GM12878 (cell line): Measurements from ENCODE around the gene B4GALT4. TPM values are rescaled to one million over a fixed set of nuclear protein-coding genes. Genes with fewer than 3 reads are reported as not detected.

Experiments used
- ATAC-seq: fragments of 200-7000 bp; cut with Tn5 transposase; 3 replicates; pipeline ENCODE4 v1.9.1; 2020; ENCODE audit warnings: mild to moderate bottlenecking, moderate library complexity
- BruUV-seq: library from RNA; stranded (reverse); fragments of 400-500 nt; replicated peaks from 2 replicates; lab custom pipeline; 2021; lab: Mats Ljungman, UMichigan
- CTCF ChIA-PET: fragments of 300-600 bp; sonication (Branson Sonifier 250); formaldehyde crosslinking; extraction: SDS; loops from one replicate; lab custom pipeline; 2021; ENCODE audit warnings: inconsistent platforms; lab: Yijun Ruan, JAX
- POLR2A ChIA-PET: fragments of 350-600 bp; formaldehyde crosslinking; extraction: SDS; loops from one replicate; lab custom pipeline; 2021; ENCODE audit warnings: inconsistent platforms; lab: Charles Lee
- RAD21 ChIA-PET: fragments of 300-600 bp; sonication (Branson Sonifier 250); formaldehyde crosslinking; loops from one replicate; lab custom pipeline; 2023; ENCODE audit warnings: antibody characterized with exemption; ENCODE audit not compliant: unreplicated experiment; lab: Charles Lee
- SMC1A ChIA-PET: fragments of 300-600 bp; sonication (Branson Sonifier 250); formaldehyde crosslinking; loops from one replicate; lab custom pipeline; 2023; ENCODE audit not compliant: unreplicated experiment, uncharacterized antibody; lab: Charles Lee
- DNase-seq: peaks from one replicate; pipeline ENCODE4 v3.0.0-alpha.2; 2011; ENCODE audit warnings: low read depth, low spot score
- FAIRE-seq: peaks from 3 replicates; lab custom pipeline; 2011; peaks lifted over from hg19 to GRCh38; lab: Jason Lieb, UNC
- H2AFZ ChIP-seq: 2 replicates; pipeline ENCODE4 v1.6.0; 2011; ENCODE audit warnings: low read depth, low read length, control low read depth; ENCODE audit not compliant: control insufficient read depth
- H3K27ac ChIP-seq: 2 replicates; pipeline ENCODE4 v1.5.1; 2011; ENCODE audit warnings: control low read depth; ENCODE audit not compliant: control insufficient read depth, insufficient read depth
- H3K27me3 ChIP-seq, 2 experiments: replicated peaks in 1 of 2; 2 replicates each; pipeline versions ENCODE4 v1.6.0 to v1.6.1; 2011; ENCODE audit warnings: low read length in 1 of 2; ENCODE audit not compliant: control insufficient read depth in 2 of 2, insufficient read depth in 2 of 2
- H3K36me3 ChIP-seq, 2 experiments: 2 replicates each; pipeline ENCODE4 v1.5.1; 2011; ENCODE audit warnings: low read length in 1 of 2; ENCODE audit not compliant: control insufficient read depth in 2 of 2, insufficient read depth in 2 of 2
- H3K4me1 ChIP-seq: 2 replicates; pipeline ENCODE4 v1.6.1; 2011; ENCODE audit warnings: mild to moderate bottlenecking, low read length, moderate library complexity, mixed read lengths; ENCODE audit not compliant: control insufficient read depth, insufficient read depth
- H3K4me2 ChIP-seq: 2 replicates; pipeline ENCODE4 v1.6.0; 2011; ENCODE audit warnings: control low read depth; ENCODE audit not compliant: control insufficient read depth, insufficient read depth
- H3K4me3 ChIP-seq: fragments of 200-600 bp; sonication (generic); 2 replicates; pipeline ENCODE4 v1.5.1; 2016
- H3K79me2 ChIP-seq: 2 replicates; pipeline ENCODE4 v1.6.0; 2011; ENCODE audit warnings: low read length; ENCODE audit not compliant: control insufficient read depth, insufficient read depth
- H3K9ac ChIP-seq: 2 replicates; pipeline ENCODE4 v1.8.0; 2011; ENCODE audit warnings: low read length, control low read depth, mixed read lengths; ENCODE audit not compliant: control insufficient read depth, insufficient read depth
- H3K9me3 ChIP-seq: replicated peaks from 3 replicates; pipeline ENCODE4 v1.5.1; 2011; ENCODE audit warnings: mild to moderate bottlenecking, low read length; ENCODE audit not compliant: control insufficient read depth, insufficient read depth
- H4K20me1 ChIP-seq: 2 replicates; pipeline ENCODE4 v1.6.0; 2011; ENCODE audit not compliant: control insufficient read depth, insufficient read depth
- CEBPZ ChIP-seq: fragments of 150-350 bp; IDR thresholded peaks from 2 replicates; pipeline ENCODE4 v1.6.1; 2016; ENCODE audit warnings: low read depth, low read length
- IKZF1 ChIP-seq: fragments of 450-650 bp; conservative IDR thresholded peaks from 2 replicates; pipeline ENCODE4 v1.6.1; 2017; ENCODE audit warnings: antibody characterized with exemption, mild to moderate bottlenecking
- KLF5 ChIP-seq: fragments of 450-650 bp; IDR thresholded peaks from 2 replicates; pipeline ENCODE4 v1.6.1; 2014; ENCODE audit warnings: mild to moderate bottlenecking; ENCODE audit not compliant: partially characterized antibody
- MTA3 ChIP-seq: IDR thresholded peaks from 2 replicates; pipeline ENCODE4 v1.6.1; 2012; ENCODE audit warnings: low read length, inconsistent platforms, borderline replicate concordance
- MXI1 ChIP-seq: fragments of 150-350 bp; IDR thresholded peaks from 2 replicates; pipeline ENCODE4 v1.6.1; 2011; ENCODE audit warnings: low read depth, mild to moderate bottlenecking, inconsistent platforms, low read length, improper control_type of control experiment
- RAD21 ChIP-seq: IDR thresholded peaks from 2 replicates; pipeline ENCODE4 v1.6.1; 2011; ENCODE audit warnings: mild to moderate bottlenecking, low read depth, low read length, moderate library complexity; ENCODE audit not compliant: insufficient read depth
- SPI1 ChIP-seq: IDR thresholded peaks from 2 replicates; pipeline ENCODE4 v1.6.1; 2011; ENCODE audit warnings: low read depth, mild to moderate bottlenecking, low read length, moderate library complexity, borderline replicate concordance; ENCODE audit not compliant: insufficient read depth
- in situ Hi-C: fragments of 300-500 bp; cut with MboI; formaldehyde crosslinking; loops from 9 replicates; pipeline ENCODE4 v1.14.3; 2018; ENCODE audit warnings: mixed read lengths
- intact Hi-C: fragments of 100-400 bp; cut with micrococcal nuclease; formaldehyde crosslinking; loops from one replicate; pipeline ENCODE4 v1.14.2; 2022; ENCODE audit not compliant: unreplicated experiment
- polyA plus RNA-seq, 11 experiments: library from polyadenylated mRNA; depleted of rRNA in 4 of 11; unstranded in 6 of 11; stranded (reverse) in 5 of 11; fragments of >200 nt; fragmentation: Nextera tagmentation in 4 of 11; fragmentation: Illumina TruSeq in 1 of 11; extraction: Ambion mirVana in 4 of 11; extraction: Trizol in 1 of 11; gene quantifications; 1 replicate in 1 of 11; 2 replicates in 10 of 11; pipeline versions ENCODE4 v1.2.1 to v1.2.3, GENCODE V29; 2011 to 2016; ENCODE audit warnings: inconsistent platforms in 2 of 11, missing spikeins in 2 of 11, low read depth in 1 of 11
- total RNA-seq, 4 experiments: library from RNA; depleted of rRNA in 3 of 4; stranded (reverse); fragments of >200 nt in 3 of 4; fragmentation: Illumina TruSeq in 1 of 4; extraction: Trizol in 1 of 4; gene quantifications; 2 replicates each; pipeline versions ENCODE4 v1.2.1 to v1.2.3, GENCODE V29; 2013 to 2021

The B4GALT4 gene
- total and polyA plus RNA-seq, 10 of the 15 experiments (the other 5 are each of a cell fraction or from before 2014, with no cell fraction given), result 8.8 to 16.7 (median 13.1) TPM

- RAD21 ChIA-PET, result interaction anchor here (1.7 kb wide), 1 partner anchor 10 kb away, joined by 6 read pairs; the partner anchor contains the start of gene B4GALT4
- Histone ChIP-seq H3K9ac (no peak overlapping the region), H3K79me2 (no peaks in the 10 kb centered on the region), H3K4me2 (no peak overlapping the region), H3K36me3 (peaks cover 5 to 15% of the 10 kb centered on the region in 2 experiments; a peak in 3 of 4 replicates), H3K4me3 (no peak overlapping the region), H3K9me3 (no peaks in the 10 kb centered on the region), H3K27ac (no peak overlapping the region), H2AFZ (no peak overlapping the region), H3K4me1 (no peaks in the 10 kb centered on the region), H4K20me1 (no peaks in the 10 kb centered on the region), H3K27me3 (no peaks in the 10 kb centered on the region)
- intact Hi-C loops, result no loop called here
- no peak for TF ChIP-seq KLF5
- no peak for TF ChIP-seq SPI1
- TF ChIP-seq IKZF1, result no peak
- TF ChIP-seq RAD21, result no peak
- TF ChIP-seq CEBPZ, result no peak
- TF ChIP-seq MXI1, result no peak
- no peak for TF ChIP-seq MTA3
- in situ Hi-C loops, result loop anchor here (10.0 kb wide), 1 partner anchor 346 kb away; no protein-coding TSS in a partner anchor
- SMC1A ChIA-PET, result interaction anchor here (0.6 to 1.8 kb wide), 3 partner anchors 10 to 60 kb away, joined by 3 to 6 read pairs (median 4); partner anchors contain the start of gene B4GALT4
- CTCF ChIA-PET, result interaction anchor here (1.0 to 1.9 kb wide), 2 partner anchors 10 to 460 kb away, joined by 3 to 10 read pairs; partner anchors contain the start of gene B4GALT4
- DNase-seq, result no peak
- BruUV-seq, result no TSS peak
- peak; percentile 86 for FAIRE-seq
- POLR2A ChIA-PET, result interaction anchor here (0.9 kb wide), 1 partner anchor 11 kb away, joined by 3 read pairs; no protein-coding TSS in a partner anchor
- peak; percentile 33; the same call in 2 of the 3 replicates for ATAC-seq
Measured at GRCh38 chr3:119230745-119231144, 9.9 kb downstream of the B4GALT4 start.
